D341Med (cell line): ENCODE data around the gene PXDN.
A peak's percentile ranks its signal among the peaks of the same experiment; 100 is the strongest.
"Not testable (repeated sequence)": the region's sequence is repeated elsewhere in the genome, so short reads cannot be mapped to it uniquely, and the experiment has no call there.

ENCODE experiments used
- DNase-seq: peaks from one replicate; pipeline ENCODE4 v3.0.0; 2012; ENCODE audit warnings: low spot score

PXDN gene

DNA sequence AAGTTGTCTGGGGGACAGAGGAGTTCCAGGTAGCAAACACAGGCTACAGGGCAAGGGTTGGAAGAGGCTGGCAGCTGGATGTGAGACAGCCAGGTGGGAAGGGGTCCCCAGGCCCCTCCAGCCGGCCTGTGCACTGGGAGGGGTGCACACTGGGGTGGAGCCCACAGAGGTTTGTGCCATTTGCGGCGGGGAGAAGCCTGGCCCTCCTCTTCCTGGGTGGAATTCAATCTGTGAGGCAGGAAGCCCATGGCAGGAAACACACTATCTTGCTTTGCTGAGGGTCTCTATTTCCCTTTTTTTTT is 63.3 kb downstream of the PXDN start:
- no peak for DNase-seq

DNA sequence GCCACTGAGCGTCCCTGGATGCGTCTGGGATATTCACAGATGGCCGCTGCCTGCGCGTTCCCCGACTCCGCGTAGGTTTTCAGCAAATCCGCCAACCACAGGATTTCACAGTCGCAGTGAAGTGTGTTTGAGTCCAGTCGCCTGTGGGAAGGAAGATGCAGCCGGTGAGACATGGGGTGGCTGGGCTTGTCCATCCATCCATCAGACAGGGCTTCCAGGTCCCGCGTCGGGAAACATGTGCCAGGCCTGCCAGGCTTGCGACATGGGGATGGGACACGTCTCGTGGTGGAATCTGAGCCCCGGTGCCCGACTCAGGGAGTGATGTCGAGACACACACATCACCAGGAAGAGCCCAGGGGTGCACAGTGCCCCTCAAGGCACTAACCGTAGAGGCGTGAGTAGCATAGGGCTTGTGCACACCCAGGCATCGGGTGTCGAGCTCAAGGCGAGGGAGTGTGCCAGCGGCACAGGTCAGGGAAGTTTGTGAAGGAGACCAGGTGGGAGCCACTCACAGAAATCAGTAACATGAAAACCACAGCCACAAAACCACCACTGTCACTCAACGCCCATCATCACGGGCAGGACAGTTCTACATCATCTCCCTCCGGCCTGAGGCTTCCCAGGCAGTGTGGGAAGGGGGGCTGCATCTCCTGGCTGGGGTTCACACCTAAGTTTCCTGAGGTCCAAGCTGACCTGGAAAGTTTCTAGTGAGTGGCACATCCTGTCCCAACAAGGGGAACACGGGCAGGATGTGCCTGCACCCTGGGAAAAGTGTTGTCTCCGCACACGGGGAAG is 63.9 kb downstream of the PXDN start:
- no peak for DNase-seq

DNA sequence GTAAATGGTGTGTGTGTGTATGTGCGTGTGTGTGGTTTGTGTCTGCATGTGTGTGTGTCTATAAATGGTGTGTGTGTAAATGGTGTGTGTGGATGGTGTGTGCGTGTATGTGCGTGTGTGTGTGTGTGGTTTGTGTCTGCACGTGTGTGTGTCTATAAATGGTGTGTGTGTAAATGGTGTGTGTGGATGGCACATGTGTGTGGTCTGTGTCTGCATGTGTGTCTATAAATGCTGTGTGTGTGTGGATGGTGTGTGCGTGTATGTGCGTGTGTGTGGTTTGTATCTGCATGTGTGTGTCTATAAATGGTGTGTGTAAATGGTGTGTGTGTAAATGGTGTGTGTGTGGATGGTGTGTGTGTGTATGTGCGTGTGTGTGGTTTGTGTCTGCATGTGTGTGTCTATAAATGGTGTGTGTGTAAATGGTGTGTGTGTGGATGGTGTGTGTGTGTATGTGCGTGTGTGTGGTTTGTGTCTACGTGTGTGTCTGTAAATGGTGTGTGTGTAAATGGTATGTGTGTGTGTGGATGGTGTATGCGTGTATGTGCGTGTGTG is 64.8 kb downstream of the PXDN start:
- DNase-seq = not testable (repeated sequence)

DNA sequence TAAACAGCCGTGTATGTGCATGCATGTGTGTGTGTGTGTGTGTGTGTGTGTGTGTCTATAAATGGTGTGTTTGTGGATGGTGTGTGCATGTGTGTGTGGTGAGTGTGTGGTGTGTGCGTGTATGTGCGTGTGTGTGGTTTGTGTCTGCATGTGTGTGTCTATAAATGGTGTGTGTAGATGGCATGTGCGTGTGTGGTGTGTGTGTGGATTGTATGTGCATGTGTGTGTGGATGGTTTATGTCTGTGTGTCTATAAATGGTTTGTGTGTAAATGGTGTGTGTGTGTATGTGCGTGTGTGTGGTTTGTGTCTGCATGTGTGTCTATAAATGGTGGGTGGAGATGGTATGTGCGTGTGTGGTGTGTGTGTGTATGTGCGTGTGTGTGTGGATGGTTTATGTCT is 65.2 kb downstream of the PXDN start:
- not testable (repeated sequence) for DNase-seq

DNA sequence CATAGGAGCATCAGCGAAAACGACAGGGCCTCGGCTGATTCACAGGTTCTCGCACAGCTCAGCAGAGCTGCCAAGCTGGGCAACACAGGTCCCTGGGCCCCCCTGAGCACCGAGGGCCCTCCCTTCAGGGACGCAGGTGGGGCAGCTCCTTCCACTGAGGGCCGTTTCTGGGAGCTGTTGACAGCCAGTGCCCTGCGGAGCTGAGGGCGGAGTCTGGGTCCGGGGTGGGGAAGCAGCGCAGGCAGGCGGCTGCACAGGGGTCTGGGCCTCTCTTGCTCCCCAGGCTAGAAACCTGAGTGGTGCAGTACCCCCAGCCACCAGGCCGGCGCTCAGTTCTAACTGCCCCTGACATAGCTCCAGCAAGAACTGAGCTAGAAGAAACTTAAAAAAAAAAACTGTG is 65.7 kb downstream of the PXDN start:
- DNase-seq = no peak

DNA sequence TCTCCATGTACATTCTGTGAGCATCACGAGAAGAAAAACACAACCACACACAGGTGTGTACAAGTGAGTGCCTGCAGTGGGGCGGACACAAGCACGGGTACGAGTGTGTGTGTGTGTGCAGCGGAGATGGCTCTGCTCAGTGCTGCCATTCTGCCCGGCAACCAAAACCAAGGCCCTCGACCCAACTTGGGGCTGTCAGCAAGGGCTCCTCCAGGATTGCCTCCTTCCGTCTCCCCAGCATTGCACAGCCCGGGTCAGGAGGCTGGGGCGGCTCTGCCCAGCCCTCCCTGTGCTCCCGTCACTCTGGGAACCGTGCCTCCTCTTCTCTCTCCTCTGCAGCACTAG is 66.5 kb downstream of the PXDN start:
- DNase-seq = no peak

DNA sequence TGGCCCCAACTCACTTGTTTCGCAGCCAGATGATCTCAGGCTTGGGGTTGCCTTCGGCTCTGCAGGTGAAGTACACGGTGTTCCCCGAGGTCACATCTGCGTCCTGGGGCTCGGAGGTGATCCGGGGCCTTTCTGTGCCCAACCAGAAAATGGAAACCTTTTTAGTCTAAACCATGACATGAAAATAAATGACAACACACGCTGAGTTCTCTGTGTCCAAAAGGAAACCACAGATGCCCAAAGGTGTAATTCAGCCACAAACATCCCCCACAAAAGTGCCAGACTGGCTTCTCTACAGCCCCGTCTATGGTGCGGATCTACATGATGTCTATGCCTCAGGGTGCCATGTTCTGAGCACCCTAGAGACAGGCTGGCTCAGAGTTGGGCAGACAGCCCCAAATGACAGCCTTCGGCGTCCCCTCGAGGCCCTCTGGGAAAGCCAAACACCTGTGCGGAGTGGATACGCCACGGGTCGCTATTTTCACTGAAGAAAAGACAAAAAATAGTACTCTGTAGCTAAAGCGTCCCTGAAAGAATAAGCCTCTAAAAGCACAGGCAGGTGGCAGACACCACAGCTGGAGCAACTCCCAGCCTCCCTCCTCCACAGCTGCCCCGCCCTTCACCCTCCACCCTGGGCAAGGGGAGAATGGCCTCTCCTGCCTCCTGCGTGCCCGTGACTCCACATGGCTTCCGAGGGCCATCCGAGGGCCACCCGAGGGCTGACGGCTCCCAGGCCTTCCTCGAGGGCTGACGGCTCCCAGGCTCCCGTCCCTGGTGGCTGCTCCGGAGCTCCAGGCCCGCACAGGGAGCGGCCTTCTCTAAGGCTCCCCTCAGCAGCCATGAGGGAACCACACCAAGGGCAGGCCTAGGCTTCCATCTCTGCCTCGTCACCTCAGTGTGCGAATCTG is 67.1 kb downstream of the PXDN start:
- no peak for DNase-seq

DNA sequence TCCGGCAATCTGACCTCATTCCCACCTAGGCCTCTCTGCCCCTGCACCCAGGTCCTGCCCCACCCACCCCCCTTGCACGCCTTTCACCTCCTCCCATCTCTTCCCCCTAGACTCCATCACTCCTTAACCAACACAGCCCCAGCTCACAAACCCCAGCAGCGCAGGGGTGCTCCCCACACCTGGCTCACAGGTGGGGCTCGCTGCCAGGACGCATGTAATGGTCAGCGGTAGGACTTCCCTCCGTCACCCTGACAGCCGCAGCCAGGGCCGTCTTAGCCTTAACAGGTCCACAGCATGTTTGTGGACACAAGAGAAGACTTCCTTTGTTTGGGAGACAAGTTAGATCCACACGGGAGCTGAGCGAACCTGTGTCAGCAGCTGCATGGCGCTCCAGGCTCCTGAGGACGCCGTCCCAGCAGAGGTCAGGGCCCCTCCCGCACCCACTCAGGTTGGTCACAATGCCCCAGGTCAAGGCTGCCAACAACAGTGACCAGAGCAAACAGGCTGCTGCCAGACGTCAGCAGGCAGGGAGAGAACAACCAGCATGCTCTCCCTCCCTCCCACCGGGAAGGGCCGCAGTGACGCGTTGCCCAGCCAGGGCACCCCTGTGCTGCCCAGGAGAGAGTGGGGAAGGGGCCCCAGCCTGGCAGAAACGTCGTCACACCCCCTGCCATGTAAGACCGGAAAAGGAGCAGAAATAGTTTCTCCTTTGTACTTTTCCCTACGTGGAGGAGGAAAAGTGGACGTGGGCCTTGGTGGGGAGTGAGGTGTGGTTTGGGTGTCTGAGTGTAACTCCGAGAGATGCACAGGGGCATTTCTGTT is 68.0 kb downstream of the PXDN start:
- no peak for DNase-seq

DNA sequence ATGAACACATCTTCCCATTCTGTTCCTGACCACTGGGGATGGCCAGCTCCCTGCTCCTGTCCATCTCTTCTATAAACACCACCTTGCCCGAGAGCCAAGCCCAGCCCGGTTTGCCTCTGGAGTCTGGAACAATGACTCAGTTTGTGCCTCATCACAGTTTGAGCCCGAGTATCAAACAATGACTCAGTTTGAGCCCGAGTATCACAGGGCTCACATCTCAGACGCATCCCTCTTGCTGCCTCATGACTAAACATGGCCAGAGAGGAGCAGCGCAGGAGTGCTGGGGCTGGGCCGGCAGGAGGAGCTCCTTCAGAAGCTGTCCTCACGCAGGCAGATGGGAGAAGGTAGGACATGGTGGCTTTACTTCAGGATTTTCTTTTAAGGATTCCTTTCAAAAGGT is 68.7 kb downstream of the PXDN start:
- DNase-seq = no peak

DNA sequence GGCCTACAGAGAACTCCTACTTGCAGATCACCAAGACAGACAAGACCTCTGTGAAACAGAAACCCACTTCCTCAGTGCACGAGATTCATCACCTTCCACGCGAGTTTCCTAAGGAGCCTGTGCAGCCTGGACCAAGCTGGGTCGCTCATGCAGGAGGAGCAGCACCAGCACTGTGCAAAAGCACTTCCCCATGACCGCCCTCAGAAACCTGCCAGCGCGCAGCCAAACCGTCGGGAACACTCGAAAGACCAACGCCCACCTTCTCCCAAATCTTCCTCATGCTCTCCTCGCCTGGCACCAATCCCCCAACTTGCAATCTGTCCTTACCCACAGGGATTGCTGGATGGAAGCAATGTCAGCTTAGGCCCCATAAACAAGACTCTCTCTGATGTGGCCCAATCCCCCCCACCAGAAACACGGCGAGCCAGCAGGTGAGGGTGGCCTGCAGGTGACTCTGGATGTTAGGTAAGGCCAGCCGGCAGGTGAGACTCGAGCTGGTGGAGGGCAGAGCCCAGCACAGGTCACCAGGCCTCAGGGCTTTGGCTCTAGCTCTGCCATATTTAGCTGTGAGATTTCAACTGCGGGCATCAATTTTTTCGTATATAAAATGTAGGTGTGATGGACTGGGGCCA is 69.4 kb downstream of the PXDN start:
- DNase-seq = no peak

DNA sequence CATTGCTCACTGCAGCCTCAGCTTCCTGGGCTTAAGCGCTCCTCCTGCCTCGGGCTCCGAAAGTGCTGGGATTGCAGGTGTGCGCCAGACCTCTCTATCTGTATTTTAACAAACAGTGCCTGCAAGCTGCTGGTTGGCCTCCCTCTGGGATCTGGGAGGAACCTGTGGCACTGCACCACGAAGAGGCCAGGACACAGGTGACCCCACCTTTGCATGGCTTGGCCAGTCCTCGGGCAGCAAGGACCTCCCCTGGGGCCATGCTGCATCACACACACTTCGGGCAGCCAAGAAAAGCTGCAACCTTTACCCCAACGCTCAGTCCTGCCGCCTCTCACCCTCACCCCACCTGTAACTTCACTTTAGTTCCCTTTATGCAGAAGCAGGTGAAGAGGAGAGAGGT is 70.0 kb downstream of the PXDN start:
- DNase-seq = no peak

DNA sequence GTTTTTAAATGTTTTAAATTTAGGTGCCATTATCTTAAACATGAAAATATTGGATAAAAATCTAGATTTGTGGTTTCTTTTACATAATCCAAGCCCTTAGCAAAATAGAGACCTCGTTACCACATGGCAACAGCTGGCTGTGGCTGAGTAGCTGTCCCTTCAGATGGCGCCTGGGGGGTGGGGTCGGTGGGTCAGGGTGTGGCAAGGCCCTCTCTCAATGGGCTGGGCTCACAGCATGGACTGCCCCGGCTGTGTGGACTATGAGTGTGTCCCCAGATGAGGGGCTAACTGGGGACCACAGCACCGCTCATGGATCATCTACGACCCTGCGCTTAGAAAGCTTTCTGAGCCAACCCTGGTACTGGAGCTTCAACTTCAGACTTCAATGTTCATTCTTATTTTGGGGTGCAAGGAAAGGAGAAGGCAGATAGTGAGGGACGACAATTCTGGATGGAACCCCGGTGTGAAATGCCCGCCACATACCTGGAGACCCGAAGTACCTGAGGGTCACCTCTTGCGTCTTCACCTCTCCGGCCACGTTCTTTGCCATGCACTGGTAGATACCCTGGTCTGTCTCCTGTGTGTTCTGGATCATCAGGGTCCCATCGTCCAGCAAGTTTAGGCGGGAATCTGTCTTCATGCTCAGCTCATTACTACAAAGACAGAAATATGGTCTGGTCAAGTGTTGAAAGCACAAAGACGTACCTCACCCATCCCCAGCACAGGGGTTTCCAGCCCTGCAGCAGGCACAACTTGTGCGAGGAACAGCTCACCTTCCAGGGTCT is 71.0 kb downstream of the PXDN start:
- DNase-seq = peak; percentile 6

DNA sequence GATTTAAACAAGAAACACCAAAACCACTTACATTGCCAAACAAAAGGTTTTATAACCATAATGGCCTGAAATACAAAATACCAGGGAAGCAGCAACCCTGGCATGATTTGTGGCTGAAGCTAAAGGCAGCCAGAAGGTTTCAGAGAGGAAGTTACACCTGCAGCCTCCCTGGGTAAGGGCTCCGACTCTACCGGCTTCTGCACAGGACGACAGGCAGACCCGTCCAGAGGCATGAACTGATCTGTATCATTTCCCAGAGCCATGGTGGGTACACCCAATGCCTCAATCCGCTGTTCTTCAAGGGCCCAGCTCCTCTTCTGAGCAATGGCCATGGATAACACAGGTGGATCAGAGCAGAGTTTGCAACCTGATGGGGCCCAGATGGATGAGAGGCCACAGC is 71.6 kb downstream of the PXDN start:
- DNase-seq = no peak

DNA sequence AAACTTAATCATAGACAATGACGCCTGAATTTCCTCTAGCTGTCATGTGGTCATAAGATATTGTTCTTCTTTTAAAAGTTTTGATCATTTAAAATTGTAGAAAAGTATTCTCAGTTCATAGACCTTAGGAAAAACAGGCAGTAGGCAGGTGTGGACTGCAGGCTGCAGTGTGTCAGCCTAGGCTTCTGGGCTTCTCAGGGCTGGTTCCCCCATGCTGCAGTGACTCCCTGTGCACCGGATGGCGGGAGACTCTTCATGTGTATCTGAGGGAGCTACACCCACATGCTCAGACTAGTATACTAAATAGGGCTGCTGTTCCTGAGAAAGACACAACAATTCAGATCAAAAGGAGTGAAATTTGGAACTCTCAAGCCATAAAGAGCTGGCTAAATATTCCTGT is 72.4 kb downstream of the PXDN start:
- no peak for DNase-seq

DNA sequence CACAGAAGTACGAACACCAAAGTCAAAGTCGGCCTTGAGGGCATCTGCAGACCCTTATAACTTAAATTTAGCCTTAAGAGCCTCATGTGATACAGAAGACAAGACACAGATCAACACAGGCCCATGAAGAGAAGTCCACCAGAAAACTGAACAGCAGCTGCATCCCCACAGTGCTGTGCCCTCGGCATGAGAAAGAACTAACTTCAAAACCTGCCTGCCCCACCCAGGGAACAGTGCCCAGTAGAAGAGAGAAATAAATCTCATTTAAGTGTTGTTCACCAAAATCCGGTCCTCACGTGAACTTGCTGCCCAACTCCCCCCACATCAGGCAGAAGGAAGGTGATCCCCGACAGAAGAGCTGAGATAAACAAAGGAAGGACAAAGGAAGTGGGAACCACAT is 73.7 kb downstream of the PXDN start:
- no peak for DNase-seq

DNA sequence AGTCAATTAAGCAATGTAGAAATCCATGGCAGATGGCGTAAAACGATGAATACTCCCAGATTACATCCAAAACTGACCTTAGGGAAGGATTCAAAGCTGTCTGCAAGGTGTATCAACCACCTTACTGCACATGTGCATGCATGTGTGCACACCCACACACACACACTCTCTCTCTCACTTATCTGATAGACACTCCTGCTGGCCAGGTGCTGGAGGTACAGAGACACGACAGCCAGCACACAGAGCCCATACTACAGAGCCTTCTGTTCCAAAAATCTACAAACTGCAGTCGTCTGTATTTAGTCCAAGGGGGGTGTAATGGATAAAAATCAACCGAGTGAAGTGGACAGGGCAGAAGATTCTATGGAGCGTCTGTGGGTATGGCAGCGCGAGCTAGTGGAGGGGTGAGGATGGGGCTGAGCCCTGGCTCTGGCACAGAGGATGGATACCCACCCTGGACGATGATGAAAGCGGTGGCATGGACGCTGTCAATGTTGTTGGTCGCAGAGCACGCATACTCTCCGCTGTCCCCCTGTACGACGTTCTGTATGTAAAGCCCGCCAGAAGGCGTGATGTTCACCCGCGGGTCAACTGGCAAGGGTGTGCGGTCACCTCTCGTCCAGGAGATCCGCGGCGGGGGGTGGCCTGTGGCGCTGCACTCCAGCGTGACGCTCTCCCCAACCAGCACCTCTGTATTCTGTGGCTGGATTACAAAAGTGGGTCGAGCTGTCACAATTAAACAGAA is 78.4 kb downstream of the PXDN start:
- peak; percentile 7 for DNase-seq

DNA sequence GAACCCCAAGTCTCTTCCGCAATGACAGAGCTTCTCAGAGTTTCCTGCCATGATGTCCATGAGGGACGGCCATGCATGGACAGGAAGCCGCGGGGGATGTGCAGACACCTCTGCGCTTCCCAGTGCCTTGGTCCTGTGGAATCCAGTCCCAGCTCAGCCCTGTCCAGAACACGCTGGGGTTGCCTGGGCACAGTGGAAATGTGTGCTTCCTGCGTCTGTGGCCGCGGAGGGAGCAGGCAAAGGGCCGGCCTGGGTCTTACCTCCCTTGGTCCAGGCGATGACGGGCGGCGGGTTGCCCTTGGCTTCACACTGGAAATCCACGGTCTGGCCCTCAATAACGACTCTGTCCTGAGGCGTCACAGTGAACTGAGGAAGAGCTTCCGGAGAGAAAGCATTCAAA is 79.6 kb downstream of the PXDN start:
- DNase-seq = no peak

DNA sequence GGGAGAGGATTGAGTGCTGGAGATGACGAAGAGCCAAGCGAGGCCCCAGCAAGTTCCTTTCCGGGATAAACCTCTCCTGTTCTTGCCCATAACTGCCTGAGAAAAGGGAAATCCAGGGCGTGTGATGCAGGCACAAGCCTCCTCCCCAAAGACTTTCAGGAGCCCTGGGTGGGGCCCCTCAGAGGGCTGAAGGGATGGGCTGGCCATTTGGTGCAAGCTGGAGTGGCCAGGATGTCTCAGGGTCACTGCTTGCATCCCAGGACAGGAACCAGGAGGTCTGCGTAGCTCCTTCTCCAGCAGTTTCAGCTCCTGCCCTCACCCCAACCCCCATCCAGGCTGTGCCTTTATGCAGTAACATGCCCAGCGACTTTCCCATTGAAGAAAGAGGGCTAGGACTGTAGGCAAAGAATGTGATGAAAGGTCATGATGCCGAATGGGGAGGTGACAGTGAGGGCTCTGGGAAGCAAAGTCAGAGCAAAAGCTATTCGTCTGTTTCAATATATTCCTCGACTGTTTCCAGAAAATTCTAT is 80.2 kb downstream of the PXDN start:
- DNase-seq = no peak

DNA sequence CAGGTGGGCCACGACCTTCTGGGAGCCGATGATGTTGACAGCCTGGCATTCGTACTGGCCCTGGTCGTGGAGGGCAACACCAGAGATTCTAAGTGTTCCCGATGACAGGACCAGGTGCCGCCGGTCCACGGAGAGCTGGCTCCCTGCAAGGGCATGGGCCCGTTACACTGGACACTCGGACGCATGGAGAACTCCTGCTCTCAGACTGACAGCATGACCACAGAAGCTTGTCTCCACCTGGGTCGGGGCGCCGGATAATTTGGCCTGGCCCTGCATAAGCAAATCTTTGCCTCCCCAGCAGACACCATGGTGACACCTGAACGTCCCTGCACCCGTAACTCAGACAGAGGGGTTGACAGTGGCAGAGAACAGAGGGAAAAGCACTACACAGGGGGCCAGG is 80.7 kb downstream of the PXDN start:
- no peak for DNase-seq

DNA sequence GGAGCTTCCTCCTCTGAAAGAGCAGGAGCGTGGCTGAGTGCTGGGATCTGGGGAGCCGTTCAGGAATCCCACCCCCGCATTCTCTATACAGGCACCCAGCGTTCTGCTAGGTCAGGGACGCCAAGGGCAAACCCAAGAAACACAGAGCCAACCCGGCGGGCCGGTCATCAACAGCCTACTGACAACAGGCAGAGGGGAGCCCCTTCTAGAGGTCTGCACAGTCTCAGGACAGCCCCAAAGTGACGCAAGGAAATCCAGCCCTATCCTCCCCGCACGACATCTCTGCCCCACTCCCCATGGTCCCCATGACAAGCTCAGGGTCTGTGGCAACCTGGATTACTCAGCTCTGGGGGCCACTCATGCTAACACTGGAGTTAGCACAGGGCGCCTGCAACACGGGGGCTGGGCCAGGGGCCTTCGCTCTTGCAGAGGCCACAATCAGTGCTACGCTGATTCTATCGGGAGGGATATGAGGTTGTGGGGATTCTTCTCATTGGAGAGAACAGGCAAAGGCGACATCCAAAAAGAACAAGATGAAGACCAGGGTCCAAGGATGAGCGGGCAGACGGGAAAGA is 81.6 kb downstream of the PXDN start:
- no peak for DNase-seq
